Activated T-helper 17 cell treated with anti-CD3 and anti-CD28 coated beads, Interleukin-2, amount 50 U/mL, for 72 hours (primary cell): ENCODE measurements around the gene SLC12A3. TPM values are rescaled to one million over a fixed set of nuclear protein-coding genes. Genes with fewer than 3 reads are reported as not detected.

Experiments used
- ATAC-seq: fragments of 150-1000 bp; cut with Tn5 transposase; replicated peaks from 2 replicates; pipeline ENCODE4 v1.10.0; 2021; ENCODE audit warnings: mild to moderate bottlenecking, moderate library complexity
- H3K27ac Mint-ChIP-seq: one replicate; pipeline ENCODE4 v1.8.0; 2022; ENCODE audit warnings: mixed read lengths
- H3K27me3 Mint-ChIP-seq: one replicate; pipeline ENCODE4 v1.8.0; 2022; ENCODE audit warnings: mixed read lengths
- H3K36me3 Mint-ChIP-seq: one replicate; pipeline ENCODE4 v1.8.0; 2022; ENCODE audit warnings: low read depth, mild to moderate bottlenecking, mixed read lengths
- H3K4me1 Mint-ChIP-seq: one replicate; pipeline ENCODE4 v1.8.0; 2022; ENCODE audit warnings: mixed read lengths
- H3K4me3 Mint-ChIP-seq: one replicate; pipeline ENCODE4 v1.8.0; 2022; ENCODE audit warnings: mild to moderate bottlenecking, mixed read lengths
- H3K9me3 Mint-ChIP-seq: one replicate; pipeline ENCODE4 v1.8.0; 2022; ENCODE audit warnings: mixed read lengths
- total RNA-seq, 2 donors: library from RNA; stranded (reverse); gene quantifications; one replicate each; pipeline ENCODE4 v1.2.3, GENCODE V29; 2022

SLC12A3 gene
- total RNA-seq, 2 donors from 2014 or later: not detected

- Mint-ChIP-seq H3K27ac (no peak overlapping the region), H3K4me1 (no peaks in the 10 kb centered on the region), H3K4me3 (no peak overlapping the region), H3K27me3 (no peaks in the 10 kb centered on the region), H3K9me3 (no peaks in the 10 kb centered on the region), H3K36me3 (no peaks in the 10 kb centered on the region)
- no peak for ATAC-seq
These were observed 20.6 kb downstream of the SLC12A3 start for GRCh38 chr16:56885446-56886162.

GRCh38 chr16:56886296-56886695 is 21.3 kb downstream of the SLC12A3 start:
- H3K27me3 Mint-ChIP-seq: no peaks in the 10 kb centered on the region
- no peak overlapping the region for H3K27ac Mint-ChIP-seq
- no peak for ATAC-seq
- no peaks in the 10 kb centered on the region for H3K36me3 Mint-ChIP-seq
- H3K4me1 Mint-ChIP-seq: no peaks in the 10 kb centered on the region
- no peaks in the 10 kb centered on the region for H3K9me3 Mint-ChIP-seq
- H3K4me3 Mint-ChIP-seq: no peak overlapping the region

GRCh38 chr16:56886826-56887225 is 21.8 kb downstream of the SLC12A3 start:
- H3K4me1 Mint-ChIP-seq: no peaks in the 10 kb centered on the region
- no peak overlapping the region for H3K27ac Mint-ChIP-seq
- H3K36me3 Mint-ChIP-seq: no peaks in the 10 kb centered on the region
- H3K27me3 Mint-ChIP-seq: no peaks in the 10 kb centered on the region
- no peak overlapping the region for H3K4me3 Mint-ChIP-seq
- H3K9me3 Mint-ChIP-seq: no peaks in the 10 kb centered on the region
- ATAC-seq: no peak

- Mint-ChIP-seq H3K36me3 (no peaks in the 10 kb centered on the region), H3K27ac (no peak overlapping the region), H3K27me3 (no peaks in the 10 kb centered on the region), H3K4me3 (no peak overlapping the region), H3K9me3 (no peaks in the 10 kb centered on the region), H3K4me1 (no peaks in the 10 kb centered on the region)
- no peak for ATAC-seq
These were observed 23.8 kb downstream of the SLC12A3 start for GRCh38 chr16:56888806-56889205.

- Mint-ChIP-seq H3K36me3 (no peaks in the 10 kb centered on the region), H3K27ac (no peak overlapping the region), H3K4me3 (no peak overlapping the region), H3K9me3 (no peaks in the 10 kb centered on the region), H3K27me3 (no peaks in the 10 kb centered on the region), H3K4me1 (no peaks in the 10 kb centered on the region)
- ATAC-seq: no peak
These were observed 24.2 kb downstream of the SLC12A3 start for GRCh38 chr16:56889206-56889605.

GRCh38 chr16:56891685-56892084 is 26.7 kb downstream of the SLC12A3 start:
- Mint-ChIP-seq H3K36me3 (no peaks in the 10 kb centered on the region), H3K27ac (no peak overlapping the region), H3K4me3 (no peak overlapping the region), H3K4me1 (no peaks in the 10 kb centered on the region), H3K27me3 (no peaks in the 10 kb centered on the region), H3K9me3 (no peaks in the 10 kb centered on the region)
- no peak for ATAC-seq

- Mint-ChIP-seq H3K36me3 (no peaks in the 10 kb centered on the region), H3K27me3 (no peaks in the 10 kb centered on the region), H3K4me3 (no peak overlapping the region), H3K27ac (no peak overlapping the region), H3K9me3 (no peaks in the 10 kb centered on the region), H3K4me1 (no peaks in the 10 kb centered on the region)
- ATAC-seq: no peak
These were observed 27.7 kb downstream of the SLC12A3 start for GRCh38 chr16:56892705-56893104.

- no peak overlapping the region for H3K27ac Mint-ChIP-seq
- ATAC-seq: no peak
- no peaks in the 10 kb centered on the region for H3K9me3 Mint-ChIP-seq
- no peaks in the 10 kb centered on the region for H3K27me3 Mint-ChIP-seq
- no peak overlapping the region for H3K4me3 Mint-ChIP-seq
- H3K36me3 Mint-ChIP-seq: no peaks in the 10 kb centered on the region
- H3K4me1 Mint-ChIP-seq: peaks cover 5% of the 10 kb centered on the region
These were observed 29.4 kb downstream of the SLC12A3 start for GRCh38 chr16:56894331-56894917.

- no peak for ATAC-seq
- H3K4me3 Mint-ChIP-seq: no peak overlapping the region
- H3K27ac Mint-ChIP-seq: no peak overlapping the region
- peaks cover 12% of the 10 kb centered on the region for H3K4me1 Mint-ChIP-seq
- no peaks in the 10 kb centered on the region for H3K36me3 Mint-ChIP-seq
- no peaks in the 10 kb centered on the region for H3K27me3 Mint-ChIP-seq
- H3K9me3 Mint-ChIP-seq: no peaks in the 10 kb centered on the region
These were observed 30.8 kb downstream of the SLC12A3 start for GRCh38 chr16:56895813-56896212.

- H3K27ac Mint-ChIP-seq: no peak overlapping the region
- no peaks in the 10 kb centered on the region for H3K36me3 Mint-ChIP-seq
- no peak for ATAC-seq
- peaks cover 16% of the 10 kb centered on the region for H3K4me1 Mint-ChIP-seq
- H3K9me3 Mint-ChIP-seq: no peaks in the 10 kb centered on the region
- peaks cover 4% of the 10 kb centered on the region for H3K27me3 Mint-ChIP-seq
- no peak overlapping the region for H3K4me3 Mint-ChIP-seq
These were observed 31.2 kb downstream of the SLC12A3 start for GRCh38 chr16:56896244-56896643.

GRCh38 chr16:56897026-56897799 is 32.2 kb downstream of the SLC12A3 start:
- Mint-ChIP-seq H3K4me1 (peaks cover 16% of the 10 kb centered on the region), H3K36me3 (no peaks in the 10 kb centered on the region), H3K27ac (peak overlapping the region; percentile 14), H3K9me3 (no peaks in the 10 kb centered on the region), H3K27me3 (peaks cover 4% of the 10 kb centered on the region), H3K4me3 (no peak overlapping the region)
- ATAC-seq: no peak

GRCh38 chr16:56898847-56899246 is 33.8 kb downstream of the SLC12A3 start:
- H3K4me3 Mint-ChIP-seq: no peak overlapping the region
- H3K4me1 Mint-ChIP-seq: peaks cover 16% of the 10 kb centered on the region
- H3K9me3 Mint-ChIP-seq: no peaks in the 10 kb centered on the region
- H3K36me3 Mint-ChIP-seq: no peaks in the 10 kb centered on the region
- peak; percentile 82 for ATAC-seq
- peaks cover 4% of the 10 kb centered on the region for H3K27me3 Mint-ChIP-seq
- no peak overlapping the region for H3K27ac Mint-ChIP-seq

- no peak overlapping the region for H3K4me3 Mint-ChIP-seq
- H3K27ac Mint-ChIP-seq: no peak overlapping the region
- H3K27me3 Mint-ChIP-seq: peaks cover 4% of the 10 kb centered on the region
- H3K36me3 Mint-ChIP-seq: no peaks in the 10 kb centered on the region
- H3K9me3 Mint-ChIP-seq: no peaks in the 10 kb centered on the region
- peaks cover 12% of the 10 kb centered on the region for H3K4me1 Mint-ChIP-seq
- ATAC-seq: no peak
These were observed 38.9 kb downstream of the SLC12A3 start for GRCh38 chr16:56903866-56904265.

GRCh38 chr16:56907401-56907800 is 42.4 kb downstream of the SLC12A3 start:
- Mint-ChIP-seq H3K27ac (no peak overlapping the region), H3K9me3 (no peaks in the 10 kb centered on the region), H3K4me3 (no peak overlapping the region), H3K27me3 (peaks cover 1% of the 10 kb centered on the region), H3K36me3 (no peaks in the 10 kb centered on the region), H3K4me1 (peaks cover 1% of the 10 kb centered on the region)
- no peak for ATAC-seq

GRCh38 chr16:56909527-56909979 is 44.5 kb downstream of the SLC12A3 start:
- Mint-ChIP-seq H3K4me1 (peaks cover 5% of the 10 kb centered on the region), H3K27ac (no peak overlapping the region), H3K9me3 (no peaks in the 10 kb centered on the region), H3K4me3 (no peak overlapping the region), H3K36me3 (no peaks in the 10 kb centered on the region), H3K27me3 (peaks cover 4% of the 10 kb centered on the region)
- ATAC-seq: no peak
